ENCODE results near the gene SURF6.

The SURF6 gene

GRCh38 chr9:133367778-133368177 lies 31.8 kb upstream of the SURF6 start:
- TF ChIP-seq, protein P1, sequence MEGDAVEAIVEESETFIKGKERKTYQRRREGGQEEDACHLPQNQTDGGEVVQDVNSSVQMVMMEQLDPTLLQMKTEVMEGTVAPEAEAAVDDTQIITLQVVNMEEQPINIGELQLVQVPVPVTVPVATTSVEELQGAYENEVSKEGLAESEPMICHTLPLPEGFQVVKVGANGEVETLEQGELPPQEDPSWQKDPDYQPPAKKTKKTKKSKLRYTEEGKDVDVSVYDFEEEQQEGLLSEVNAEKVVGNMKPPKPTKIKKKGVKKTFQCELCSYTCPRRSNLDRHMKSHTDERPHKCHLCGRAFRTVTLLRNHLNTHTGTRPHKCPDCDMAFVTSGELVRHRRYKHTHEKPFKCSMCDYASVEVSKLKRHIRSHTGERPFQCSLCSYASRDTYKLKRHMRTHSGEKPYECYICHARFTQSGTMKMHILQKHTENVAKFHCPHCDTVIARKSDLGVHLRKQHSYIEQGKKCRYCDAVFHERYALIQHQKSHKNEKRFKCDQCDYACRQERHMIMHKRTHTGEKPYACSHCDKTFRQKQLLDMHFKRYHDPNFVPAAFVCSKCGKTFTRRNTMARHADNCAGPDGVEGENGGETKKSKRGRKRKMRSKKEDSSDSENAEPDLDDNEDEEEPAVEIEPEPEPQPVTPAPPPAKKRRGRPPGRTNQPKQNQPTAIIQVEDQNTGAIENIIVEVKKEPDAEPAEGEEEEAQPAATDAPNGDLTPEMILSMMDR (IDR thresholded peaks at IDR 0.05; ENCODE audit: low read depth, low read length, missing control alignments): no peak
- no peak overlapping the region for H3K4me3 ChIP-seq (ENCODE audit: low read depth, low read length)
- no peak for DNase-seq (ENCODE audit: low read depth)

DNA sequence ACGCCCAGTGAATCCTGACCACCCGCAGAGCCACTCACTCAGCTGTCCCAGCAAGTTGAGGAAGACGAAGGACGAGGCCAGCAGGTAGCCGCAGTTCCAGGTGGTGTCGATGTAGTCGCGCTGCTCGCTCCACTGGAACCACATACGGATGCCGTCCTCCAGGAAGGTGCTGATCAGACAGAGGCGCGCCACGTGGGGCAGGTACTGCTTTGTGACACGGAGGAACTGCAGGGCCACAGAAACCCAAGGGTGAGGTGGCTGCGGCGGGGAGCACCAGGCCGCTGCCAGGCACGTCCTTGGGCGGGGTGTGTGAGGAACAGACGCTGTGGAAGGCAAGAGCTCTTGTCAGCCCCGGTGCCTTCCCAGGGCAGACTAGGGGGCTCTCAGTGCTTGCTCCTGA lies 31.2 kb upstream of the SURF6 start:
- no peak overlapping the region for H3K4me3 ChIP-seq (ENCODE audit: low read depth, low read length)
- no peak for DNase-seq (ENCODE audit: low read depth)
- TF ChIP-seq, protein P1 (IDR thresholded peaks at IDR 0.05; ENCODE audit: low read depth, low read length, missing control alignments): no peak

DNA sequence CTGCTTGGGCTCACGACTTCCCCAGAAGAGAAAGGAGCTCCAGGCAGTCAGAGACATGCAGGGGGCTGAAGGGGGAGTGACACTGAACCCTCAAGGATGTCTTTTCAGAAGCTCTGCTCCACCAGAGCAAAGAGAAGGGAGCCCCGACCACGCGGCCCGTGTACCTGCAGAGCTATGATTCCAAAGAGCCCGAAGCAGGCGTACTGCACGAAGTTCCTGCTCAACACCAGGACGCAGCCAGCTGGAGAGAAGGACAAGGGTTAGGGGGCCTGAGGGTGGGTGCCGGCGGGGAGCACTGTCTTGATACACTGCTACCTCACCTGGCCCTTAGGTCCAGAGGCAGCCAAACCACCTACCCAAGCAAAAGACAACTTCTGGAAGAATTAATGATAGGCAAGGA lies 30.4 kb upstream of the SURF6 start:
- no peak overlapping the region for H3K4me3 ChIP-seq (ENCODE audit: low read depth, low read length)
- DNase-seq (ENCODE audit: low read depth): no peak
- TF ChIP-seq, protein P1 (IDR thresholded peaks at IDR 0.05; ENCODE audit: low read depth, low read length, missing control alignments): no peak

- H3K4me3 ChIP-seq (ENCODE audit: low read depth, low read length): no peak overlapping the region
- no peak for DNase-seq (ENCODE audit: low read depth)
- TF ChIP-seq, protein P1 (IDR thresholded peaks at IDR 0.05; ENCODE audit: low read depth, low read length, missing control alignments): no peak
Measured at GRCh38 chr9:133362359-133363044, 26.5 kb upstream of the SURF6 start.

DNA sequence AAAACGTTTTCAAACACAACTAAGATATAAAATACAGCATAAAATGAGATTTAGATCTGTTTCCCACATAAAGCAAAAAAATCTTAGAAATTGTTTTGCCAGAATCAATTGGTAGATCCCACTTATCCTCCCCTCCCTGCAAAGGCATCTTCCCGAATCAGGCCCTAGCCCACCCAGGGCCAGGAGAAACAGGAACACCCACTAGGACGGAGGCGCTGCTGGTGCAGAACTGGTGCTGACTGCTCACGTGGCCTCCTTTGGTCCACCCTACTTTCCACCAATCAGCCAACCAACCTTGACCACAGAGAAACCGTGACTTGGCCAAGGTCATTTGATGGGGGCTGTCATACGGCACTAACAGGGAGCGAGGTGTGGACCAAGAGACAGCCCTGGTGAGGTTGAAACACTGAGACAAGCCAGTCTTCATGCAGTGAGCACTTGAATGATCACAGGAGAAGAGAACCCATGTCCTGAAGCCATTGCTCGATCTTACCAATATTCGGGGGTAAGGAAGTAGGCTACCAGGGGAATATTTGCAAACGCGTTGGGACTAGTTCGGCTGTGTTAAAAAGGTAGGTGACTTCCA lies 25.6 kb upstream of the SURF6 start:
- H3K4me3 ChIP-seq (ENCODE audit: low read depth, low read length): no peak overlapping the region
- TF ChIP-seq, protein P1 (IDR thresholded peaks at IDR 0.05; ENCODE audit: low read depth, low read length, missing control alignments): no peak
- DNase-seq (ENCODE audit: low read depth): no peak

DNA sequence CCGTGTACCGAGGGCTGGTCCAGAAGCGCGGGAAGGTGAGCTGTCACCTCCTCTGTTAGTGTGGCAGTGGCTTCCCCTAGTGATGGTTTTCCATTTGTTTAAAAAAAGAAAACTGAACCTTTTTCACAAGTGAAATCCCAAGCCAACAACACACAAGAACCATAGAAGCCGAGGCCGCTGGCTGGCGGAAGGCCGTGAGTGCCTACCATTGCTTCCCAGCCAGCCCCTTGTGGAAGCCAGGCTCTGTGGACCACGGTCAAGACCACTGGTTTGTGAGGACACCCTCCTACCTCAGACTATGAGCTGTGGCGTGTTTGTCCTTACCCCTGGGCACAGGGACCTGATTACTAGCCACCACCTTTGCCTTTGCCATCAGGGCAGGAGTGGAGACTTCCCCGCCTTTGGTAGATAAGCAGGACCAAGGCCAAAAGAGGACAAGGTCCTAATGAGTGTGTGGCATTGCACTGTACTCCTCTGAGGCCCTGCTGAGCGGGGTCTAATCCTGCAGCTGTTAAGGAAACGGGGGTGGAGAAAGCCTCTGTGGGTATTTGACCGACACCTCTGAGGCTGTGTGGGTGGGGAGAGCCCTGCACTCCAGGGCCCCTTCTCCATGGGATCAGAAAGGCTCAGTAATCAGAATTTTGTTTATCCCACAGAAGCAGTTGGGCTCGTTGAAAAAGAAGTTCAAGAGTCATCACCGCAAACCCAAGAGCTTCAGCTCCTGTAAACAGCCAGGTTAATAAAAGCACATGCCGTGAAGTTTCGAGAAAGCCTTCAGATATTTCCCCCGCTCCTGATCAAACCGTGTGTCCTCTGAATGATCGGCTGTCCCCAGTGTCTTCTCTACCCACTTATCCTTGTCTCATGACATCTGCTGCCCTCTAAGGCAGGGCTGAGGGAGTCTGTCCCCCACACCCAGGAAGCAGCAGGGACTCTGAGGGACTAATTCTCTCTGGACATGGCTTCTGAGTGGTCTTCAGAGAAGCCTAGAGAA lies 24.7 kb upstream of the SURF6 start:
- no peak overlapping the region for H3K4me3 ChIP-seq (ENCODE audit: low read depth, low read length)
- no peak for DNase-seq (ENCODE audit: low read depth)
- TF ChIP-seq, protein P1 (IDR thresholded peaks at IDR 0.05; ENCODE audit: low read depth, low read length, missing control alignments): no peak
